ENCODE measurements around the gene KITLG.
"Not testable (repeated sequence)": the region's sequence is repeated elsewhere in the genome, so short reads cannot be mapped to it uniquely, and the experiment has no call there.

KITLG gene

DNA sequence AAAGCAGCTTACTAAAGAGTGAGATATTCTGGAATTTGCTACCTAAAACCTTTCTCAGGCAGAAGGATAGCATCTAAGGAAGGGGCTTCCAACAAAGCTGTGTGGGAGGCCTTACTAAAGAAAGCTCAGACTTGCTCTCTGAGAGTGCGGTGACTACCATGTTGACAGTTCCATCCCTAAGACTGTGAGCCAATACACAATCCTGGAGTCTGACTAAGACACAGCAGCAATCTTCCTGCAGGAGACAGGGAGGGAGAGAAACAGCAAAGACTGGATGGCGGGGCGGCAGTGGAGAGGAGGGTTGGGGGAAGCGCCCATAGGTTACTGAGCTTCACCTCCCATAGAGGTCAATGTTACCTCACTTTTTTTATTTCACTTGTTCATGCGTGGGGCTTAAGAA is 70.9 kb downstream of the KITLG start:
- DNase-seq (ENCODE audit: insufficient read length, low spot score), result no peak
- TF ChIP-seq, protein P1, sequence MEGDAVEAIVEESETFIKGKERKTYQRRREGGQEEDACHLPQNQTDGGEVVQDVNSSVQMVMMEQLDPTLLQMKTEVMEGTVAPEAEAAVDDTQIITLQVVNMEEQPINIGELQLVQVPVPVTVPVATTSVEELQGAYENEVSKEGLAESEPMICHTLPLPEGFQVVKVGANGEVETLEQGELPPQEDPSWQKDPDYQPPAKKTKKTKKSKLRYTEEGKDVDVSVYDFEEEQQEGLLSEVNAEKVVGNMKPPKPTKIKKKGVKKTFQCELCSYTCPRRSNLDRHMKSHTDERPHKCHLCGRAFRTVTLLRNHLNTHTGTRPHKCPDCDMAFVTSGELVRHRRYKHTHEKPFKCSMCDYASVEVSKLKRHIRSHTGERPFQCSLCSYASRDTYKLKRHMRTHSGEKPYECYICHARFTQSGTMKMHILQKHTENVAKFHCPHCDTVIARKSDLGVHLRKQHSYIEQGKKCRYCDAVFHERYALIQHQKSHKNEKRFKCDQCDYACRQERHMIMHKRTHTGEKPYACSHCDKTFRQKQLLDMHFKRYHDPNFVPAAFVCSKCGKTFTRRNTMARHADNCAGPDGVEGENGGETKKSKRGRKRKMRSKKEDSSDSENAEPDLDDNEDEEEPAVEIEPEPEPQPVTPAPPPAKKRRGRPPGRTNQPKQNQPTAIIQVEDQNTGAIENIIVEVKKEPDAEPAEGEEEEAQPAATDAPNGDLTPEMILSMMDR (IDR thresholded peaks at IDR 0.05; ENCODE audit: insufficient read depth, missing control alignments), result no peak
- FAIRE-seq, result no peak

DNA sequence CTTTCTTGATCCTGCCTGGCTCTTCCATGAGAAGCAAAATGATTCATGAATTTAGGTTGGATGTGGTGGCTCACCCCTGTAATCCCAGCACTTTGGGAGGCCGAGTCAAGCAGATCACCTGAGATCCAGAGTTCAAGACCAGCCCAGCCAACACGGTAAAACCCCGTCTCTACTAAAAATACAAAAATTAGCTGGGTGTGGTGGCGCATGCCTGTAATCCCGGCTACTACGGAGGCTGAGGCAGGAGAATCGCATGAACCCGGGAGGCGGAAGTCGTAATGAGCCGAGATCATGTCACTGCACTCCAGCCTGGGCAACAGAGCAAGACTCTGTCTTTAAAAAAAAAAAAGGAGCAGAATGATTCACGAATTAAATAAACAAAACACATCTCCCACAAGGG is 72.4 kb downstream of the KITLG start:
- not testable (repeated sequence) for DNase-seq (ENCODE audit: insufficient read length, low spot score); FAIRE-seq

DNA sequence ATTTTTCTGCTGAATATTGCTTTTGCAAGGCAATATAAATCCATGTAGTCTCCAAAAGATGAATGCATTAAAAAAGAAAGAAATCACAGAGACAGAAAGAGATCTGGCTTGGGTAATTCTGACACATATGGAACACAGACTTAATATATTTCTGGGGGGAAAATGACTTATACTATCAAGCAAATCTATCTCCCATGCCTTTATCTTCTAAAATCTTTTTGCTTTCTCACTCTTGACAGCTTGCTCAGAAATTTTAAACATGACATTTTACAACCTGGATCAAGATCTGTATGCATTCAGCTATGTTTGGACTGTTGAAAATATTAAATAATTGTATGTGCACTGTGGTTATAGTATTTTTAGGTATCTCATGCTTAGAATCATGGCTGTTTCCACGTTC is 73.0 kb downstream of the KITLG start:
- DNase-seq (ENCODE audit: insufficient read length, low spot score) (no peak), FAIRE-seq (no peak)
- TF ChIP-seq, protein P1 (IDR thresholded peaks at IDR 0.05; ENCODE audit: insufficient read depth, missing control alignments), result no peak

DNA sequence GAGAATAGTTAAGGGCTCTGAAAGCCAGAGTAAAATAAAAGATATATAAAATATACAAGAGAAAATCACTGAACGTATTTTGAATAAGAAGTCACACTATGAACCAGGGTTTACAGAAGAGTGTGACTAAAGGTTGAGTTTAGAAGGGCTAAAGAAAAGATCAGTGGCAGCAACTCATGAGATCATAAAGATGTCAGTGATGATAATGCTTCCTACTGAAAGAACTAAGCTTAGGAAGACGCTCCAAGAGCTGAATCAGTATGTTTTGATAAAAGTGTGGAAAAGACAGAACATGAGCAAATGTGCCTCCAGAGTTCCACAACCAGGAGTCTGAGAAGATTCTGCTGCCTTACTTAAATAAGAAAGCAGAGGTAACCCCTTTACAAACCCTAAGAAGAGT is 74.6 kb downstream of the KITLG start:
- FAIRE-seq (no peak), DNase-seq (ENCODE audit: insufficient read length, low spot score) (no peak)
- TF ChIP-seq, protein P1 (IDR thresholded peaks at IDR 0.05; ENCODE audit: insufficient read depth, missing control alignments), result no peak

DNA sequence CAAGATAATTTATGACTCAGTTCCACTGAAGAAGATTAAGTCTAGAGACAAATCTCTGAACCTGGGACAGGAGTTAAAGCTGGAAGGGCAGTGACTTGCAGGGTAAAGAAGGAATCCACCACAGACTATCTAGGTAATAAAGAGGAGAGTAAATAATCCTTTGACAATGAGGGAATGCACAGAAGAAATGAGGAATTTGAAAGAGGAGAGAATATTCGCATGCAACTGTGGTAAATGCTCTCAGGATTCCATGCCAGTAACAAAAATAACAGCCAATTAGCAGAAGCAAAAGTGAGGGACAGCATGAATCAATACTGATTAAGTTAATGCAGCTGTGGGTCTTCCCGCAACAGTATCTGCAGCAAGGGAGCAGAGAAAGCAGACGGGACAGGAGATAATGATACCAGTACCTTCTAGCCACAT is 77.0 kb downstream of the KITLG start:
- no peak for FAIRE-seq
- TF ChIP-seq, protein P1 (IDR thresholded peaks at IDR 0.05; ENCODE audit: insufficient read depth, missing control alignments), result no peak
- DNase-seq (ENCODE audit: insufficient read length, low spot score), result no peak

DNA sequence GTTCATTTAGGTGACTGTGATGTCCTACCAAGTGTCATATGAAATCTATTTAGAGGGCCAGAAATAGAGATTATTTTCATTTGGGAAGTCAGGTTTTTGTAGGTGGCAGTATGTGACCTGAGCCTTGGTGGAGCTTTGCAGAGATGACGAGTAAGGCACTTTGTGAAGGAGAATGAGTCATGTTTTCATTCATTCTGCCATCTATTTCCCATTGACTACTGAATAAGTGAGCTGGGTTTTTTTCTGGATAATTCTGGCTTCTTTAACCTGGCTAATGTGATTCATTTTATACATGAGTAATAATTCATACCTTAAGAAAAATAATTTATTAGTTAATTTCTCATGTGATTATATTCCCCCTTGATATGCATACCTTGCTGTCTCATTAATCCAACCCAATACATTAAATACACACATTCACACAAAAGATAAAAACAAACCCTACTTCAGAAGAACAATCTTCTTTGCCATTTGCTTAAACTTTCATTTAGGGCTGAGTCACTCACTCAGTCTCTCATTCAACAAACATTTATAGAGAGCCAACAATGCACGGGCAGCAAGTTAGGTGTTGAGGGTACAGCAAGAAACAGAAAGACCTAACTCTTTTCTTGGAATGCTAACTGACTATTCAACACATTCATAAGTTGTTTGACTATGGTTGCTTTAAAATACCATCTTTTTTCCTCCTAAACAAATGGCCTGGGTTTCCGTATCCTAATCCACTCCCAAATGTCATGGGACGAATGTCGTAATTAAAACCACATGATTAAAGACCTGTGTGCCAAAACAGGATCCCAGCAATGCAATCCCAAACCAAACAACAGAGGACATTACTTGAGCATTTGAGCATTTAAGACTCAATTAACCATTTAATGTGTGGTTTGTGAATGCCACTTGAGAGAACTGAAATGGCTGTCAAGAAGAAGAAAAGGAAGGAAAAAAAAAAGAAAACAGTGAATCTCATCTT is 78.0 kb downstream of the KITLG start:
- DNase-seq (ENCODE audit: insufficient read length, low spot score), result no peak
- FAIRE-seq, result no peak
- TF ChIP-seq, protein P1 (IDR thresholded peaks at IDR 0.05; ENCODE audit: insufficient read depth, missing control alignments), result no peak

DNA sequence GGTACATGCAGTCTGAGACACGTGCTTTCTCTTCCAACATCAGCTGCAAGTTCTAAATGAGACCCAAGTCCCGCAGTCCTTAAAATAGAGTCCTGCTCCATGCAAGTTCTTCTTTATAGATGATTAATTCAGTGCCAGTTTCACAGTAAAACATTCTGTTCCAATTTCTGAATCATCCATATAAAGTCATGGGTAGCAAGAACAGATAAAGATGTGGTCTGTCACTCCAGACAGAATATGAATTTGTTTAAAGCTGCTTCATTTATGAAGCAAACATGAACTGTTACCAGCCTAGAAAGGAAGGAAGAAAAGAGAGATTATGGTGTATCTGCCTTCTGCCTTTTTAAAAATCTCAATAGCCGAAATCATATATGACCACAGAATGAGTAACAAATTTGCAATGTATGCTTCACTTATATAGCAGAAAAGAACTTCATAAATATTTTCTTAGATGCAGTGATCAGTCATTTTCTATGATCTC is 83.3 kb downstream of the KITLG start:
- TF ChIP-seq, protein P1 (IDR thresholded peaks at IDR 0.05; ENCODE audit: insufficient read depth, missing control alignments), result no peak
- DNase-seq (ENCODE audit: insufficient read length, low spot score), result no peak
- no peak for FAIRE-seq

Data from D721Med (cell line).